CD14-positive monocyte (primary cell): ENCODE data around the gene CDH4. TPM values are rescaled to one million over a fixed set of nuclear protein-coding genes. Genes with fewer than 3 reads are reported as not detected.

Experiments
- DNase-seq, 3 donors: peaks; one replicate each; pipeline ENCODE4 v3.0.0-alpha.2; 2011 to 2022
- H2AFZ ChIP-seq: 2 replicates; pipeline ENCODE4 v1.6.0; 2012; ENCODE audit warnings: mild to moderate bottlenecking, low read depth, low read length, inconsistent platforms; ENCODE audit not compliant: insufficient read depth, poor library complexity, severe bottlenecking
- H3K27ac ChIP-seq, 2 donors: 1 replicate in 1 of 2; 2 replicates in 1 of 2; pipeline ENCODE4 v1.5.1; 2012 to 2013; ENCODE audit warnings: low read length in 2 of 2, control low read depth in 1 of 2, inconsistent platforms in 1 of 2, low read depth in 1 of 2, mild to moderate bottlenecking in 1 of 2
- H3K27me3 ChIP-seq, 2 donors: one replicate each; pipeline versions ENCODE4 v1.6.0 to v1.6.1; 2011 to 2013; ENCODE audit warnings: low read length in 2 of 2; ENCODE audit not compliant: control insufficient read depth in 2 of 2, insufficient read depth in 2 of 2
- H3K36me3 ChIP-seq, 2 donors: replicated peaks in 1 of 2; 1 replicate in 1 of 2; 2 replicates in 1 of 2; pipeline versions ENCODE4 v1.5.1 to v1.6.1; 2012 to 2013; ENCODE audit warnings: low read length in 2 of 2, control low read depth in 1 of 2, inconsistent platforms in 1 of 2, mild to moderate bottlenecking in 1 of 2; ENCODE audit not compliant: insufficient read depth in 2 of 2, control insufficient read depth in 1 of 2
- H3K4me1 ChIP-seq, 2 donors: 1 replicate in 1 of 2; 2 replicates in 1 of 2; pipeline versions ENCODE4 v1.5.1 to v1.6.1; 2012 to 2013; ENCODE audit warnings: low read length in 2 of 2, control low read depth in 1 of 2, inconsistent platforms in 1 of 2, mild to moderate bottlenecking in 1 of 2, moderate library complexity in 1 of 2; ENCODE audit not compliant: insufficient read depth in 2 of 2, control insufficient read depth in 1 of 2
- H3K4me2 ChIP-seq: replicated peaks from 2 replicates; pipeline ENCODE3; 2012; ENCODE audit warnings: low read length, moderate library complexity, mild to moderate bottlenecking; ENCODE audit not compliant: poor library complexity, severe bottlenecking; ENCODE audit errors: extremely low read depth
- H3K4me3 ChIP-seq, 3 experiments: fragments of 200-600 bp in 1 of 3; sonication (generic) in 1 of 3; replicated peaks in 1 of 3; 1 replicate in 2 of 3; 2 replicates in 1 of 3; pipeline ENCODE4 v1.5.1; 2011 to 2013; ENCODE audit warnings: low read length in 3 of 3, mild to moderate bottlenecking in 3 of 3, control low read depth in 2 of 3, low read depth in 2 of 3, inconsistent platforms in 1 of 3, moderate library complexity in 1 of 3
- H3K79me2 ChIP-seq: 2 replicates; pipeline ENCODE4 v1.6.0; 2012; ENCODE audit warnings: mild to moderate bottlenecking, control low read depth, inconsistent platforms, low read length, moderate library complexity; ENCODE audit not compliant: insufficient read depth
- H3K9ac ChIP-seq: 2 replicates; pipeline ENCODE4 v1.6.0; 2017; ENCODE audit warnings: low read length, mild to moderate bottlenecking; ENCODE audit not compliant: insufficient read depth, poor library complexity, severe bottlenecking
- H3K9me3 ChIP-seq, 2 donors: replicated peaks in 1 of 2; 1 replicate in 1 of 2; 2 replicates in 1 of 2; pipeline versions ENCODE4 v1.5.1 to v1.6.1; 2012 to 2013; ENCODE audit warnings: low read length in 2 of 2, control low read depth in 1 of 2; ENCODE audit not compliant: control insufficient read depth in 1 of 2, insufficient read depth in 1 of 2
- H4K20me1 ChIP-seq: 2 replicates; pipeline ENCODE4 v1.6.0; 2012; ENCODE audit warnings: mild to moderate bottlenecking, low read length, control low read depth, moderate library complexity; ENCODE audit not compliant: insufficient read depth
- H3K27ac Mint-ChIP-seq, 7 donors: one replicate each; pipeline ENCODE4 v1.8.0; 2020; ENCODE audit warnings: mild to moderate bottlenecking in 7 of 7, mixed read lengths in 7 of 7, moderate library complexity in 6 of 7, inconsistent platforms in 2 of 7
- H3K27me3 Mint-ChIP-seq, 3 donors: one replicate each; pipeline ENCODE4 v1.8.0; 2021 to 2022; ENCODE audit warnings: low read depth in 3 of 3, mild to moderate bottlenecking in 3 of 3, mixed read lengths in 3 of 3, moderate library complexity in 3 of 3, inconsistent platforms in 1 of 3
- H3K36me3 Mint-ChIP-seq, 2 donors: one replicate each; pipeline ENCODE4 v1.8.0; 2020; ENCODE audit warnings: mixed read lengths in 2 of 2, inconsistent platforms in 1 of 2, mild to moderate bottlenecking in 1 of 2
- H3K4me1 Mint-ChIP-seq: one replicate; pipeline ENCODE4 v1.8.0; 2020; ENCODE audit warnings: mild to moderate bottlenecking, mixed read lengths
- H3K4me3 Mint-ChIP-seq, 2 donors: one replicate each; pipeline ENCODE4 v1.8.0; 2020; ENCODE audit warnings: mild to moderate bottlenecking in 2 of 2, mixed read lengths in 2 of 2, moderate library complexity in 1 of 2
- H3K9me3 Mint-ChIP-seq, 7 donors: one replicate each; pipeline ENCODE4 v1.8.0; 2020 to 2022; ENCODE audit warnings: mixed read lengths in 7 of 7, mild to moderate bottlenecking in 6 of 7, moderate library complexity in 6 of 7, inconsistent platforms in 2 of 7
- CTCF ChIP-seq: fragments of 200-600 bp; IDR thresholded peaks from one replicate; pipeline ENCODE4 v1.8.0; 2022; ENCODE audit warnings: antibody characterized with exemption, mild to moderate bottlenecking
- WGBS: methylation state at CpG from one replicate; pipeline ENCODE4 v1.1.5; 2013; ENCODE audit warnings: missing lambda C conversion rate; ENCODE audit not compliant: insufficient coverage; 5-methylcytosine and 5-hydroxymethylcytosine counted together
- intact Hi-C, 2 donors: fragments of 100-400 bp; cut with micrococcal nuclease; formaldehyde crosslinking; loops; one replicate each; pipeline versions ENCODE4 v1.15.0 to v1.15.1; 2023
- polyA plus RNA-seq, 3 donors: library from polyadenylated mRNA; depleted of rRNA in 1 of 3; unstranded in 2 of 3; stranded (reverse) in 1 of 3; fragments of 300-500 nt in 2 of 3; fragments of >200 nt in 1 of 3; fragmentation: Illumina TruSeq in 2 of 3; gene quantifications; 1 replicate in 2 of 3; 2 replicates in 1 of 3; pipeline ENCODE4 v1.2.3, GENCODE V29; 2012 to 2021

Gene CDH4
- polyA plus RNA-seq, 3 donors = not detected

- H3K4me3 ChIP-seq = no peak overlapping the region
- H3K27me3 ChIP-seq = no peaks in the 10 kb centered on the region
- no peaks in the 10 kb centered on the region for H3K36me3 ChIP-seq
- Mint-ChIP-seq H3K27me3 (peaks cover 0 to 2% (median 0%) of the 10 kb centered on the region in 3 donors), H3K4me3 (no peak overlapping the region), H3K4me1 (no peaks in the 10 kb centered on the region), H3K9me3 (peaks cover 4 to 72% (median 42%) of the 10 kb centered on the region in 7 donors), H3K27ac (no peak overlapping the region), H3K36me3 (no peaks in the 10 kb centered on the region)
- intact Hi-C loops = no loop called here
- no peak overlapping the region for H3K27ac ChIP-seq
- DNase-seq = no peak
- H3K4me2 ChIP-seq = no peak overlapping the region
- no peak for TF ChIP-seq CTCF
- WGBS = 100% methylated on average over 1 of the region's 2 CpGs
- H2AFZ ChIP-seq = no peak overlapping the region
- peaks cover 43 to 79% of the 10 kb centered on the region in 2 donors for H3K9me3 ChIP-seq
- H3K4me1 ChIP-seq = no peaks in the 10 kb centered on the region
- H3K79me2 ChIP-seq = no peaks in the 10 kb centered on the region
- H3K9ac ChIP-seq = no peak overlapping the region
- no peaks in the 10 kb centered on the region for H4K20me1 ChIP-seq
Measured at GRCh38 chr20:61551401-61551800, 299.3 kb downstream of the CDH4 start.

- TF ChIP-seq CTCF = no peak
- Mint-ChIP-seq H3K9me3 (peaks cover 4 to 59% (median 47%) of the 10 kb centered on the region in 7 donors), H3K4me3 (no peak overlapping the region), H3K27me3 (peaks cover 0 to 3% (median 0%) of the 10 kb centered on the region in 3 donors), H3K4me1 (no peaks in the 10 kb centered on the region), H3K27ac (no peak overlapping the region), H3K36me3 (no peaks in the 10 kb centered on the region)
- H3K79me2 ChIP-seq = no peaks in the 10 kb centered on the region
- no peaks in the 10 kb centered on the region for H3K4me1 ChIP-seq
- WGBS = 74% methylated on average over 10 of the region's 10 CpGs
- no peaks in the 10 kb centered on the region for H3K27me3 ChIP-seq
- H2AFZ ChIP-seq = no peak overlapping the region
- no peak overlapping the region for H3K27ac ChIP-seq
- DNase-seq = no peak
- intact Hi-C loops = no loop called here
- no peaks in the 10 kb centered on the region for H4K20me1 ChIP-seq
- no peak overlapping the region for H3K4me2 ChIP-seq
- no peaks in the 10 kb centered on the region for H3K36me3 ChIP-seq
- H3K9me3 ChIP-seq = peaks cover 36 to 81% of the 10 kb centered on the region in 2 donors
- H3K4me3 ChIP-seq = no peak overlapping the region
- no peak overlapping the region for H3K9ac ChIP-seq
Measured at GRCh38 chr20:61554617-61555016, 302.6 kb downstream of the CDH4 start.
